HuH-7 (cell line): ENCODE measurements around the gene PNPLA7.
"Not testable (repeated sequence)": the region's sequence is repeated elsewhere in the genome, so short reads cannot be mapped to it uniquely, and the experiment has no call there.

Source experiments
- DNase-seq: peaks from one replicate; pipeline ENCODE4 v3.0.0; 2011; ENCODE audit warnings: low spot score

Gene PNPLA7

GRCh38 chr9:137540536-137540935 is 9.7 kb downstream of the PNPLA7 start:
- no peak for DNase-seq

- no peak for DNase-seq
These were observed 12.1 kb downstream of the PNPLA7 start for GRCh38 chr9:137538058-137538457.

GRCh38 chr9:137536594-137537131 is 13.5 kb downstream of the PNPLA7 start:
- not testable (repeated sequence) for DNase-seq

DNA sequence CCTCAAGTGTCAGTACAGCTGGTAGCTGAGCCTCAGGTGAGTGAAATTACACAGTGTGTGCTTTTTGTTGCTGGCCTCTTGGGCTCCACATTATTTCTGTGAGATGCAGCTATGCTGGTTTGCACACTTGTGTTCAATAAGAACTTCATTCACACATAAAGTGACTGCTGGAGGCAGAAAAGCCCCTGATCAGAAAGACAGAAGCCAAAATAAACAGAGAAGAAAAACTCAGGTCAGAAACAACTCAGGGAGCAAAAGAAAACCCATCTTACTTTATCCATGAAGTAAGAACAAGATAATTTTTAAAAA is 15.1 kb downstream of the PNPLA7 start:
- no peak for DNase-seq

GRCh38 chr9:137534256-137535119 is 15.7 kb downstream of the PNPLA7 start:
- peak; percentile 83 for DNase-seq

DNA sequence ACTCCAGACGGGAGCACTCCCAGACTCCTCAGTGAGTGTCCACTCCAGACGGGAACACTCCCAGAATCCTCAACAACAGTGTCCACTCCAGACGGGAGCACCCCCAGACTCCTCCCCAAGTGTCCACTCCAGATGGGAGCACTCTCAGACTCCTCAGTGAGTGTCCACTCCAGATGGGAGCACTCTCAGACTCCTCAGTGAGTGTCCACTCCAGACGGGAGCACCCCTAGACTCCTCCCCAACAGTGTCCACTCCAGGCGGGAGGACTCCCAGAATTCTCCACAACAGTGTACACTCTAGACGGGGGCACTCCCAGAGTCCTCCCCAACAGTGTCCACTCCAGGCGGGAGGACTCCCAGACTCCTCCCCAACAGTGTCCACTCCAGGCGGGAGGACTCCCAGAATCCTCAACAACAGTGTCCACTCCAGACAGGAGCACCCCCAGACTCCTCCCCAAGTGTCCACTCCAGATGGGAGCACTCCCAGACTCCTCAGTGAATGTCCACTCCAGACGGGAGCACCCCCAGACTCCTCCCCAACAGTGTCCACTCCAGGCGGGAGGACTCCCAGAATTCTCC is 17.2 kb downstream of the PNPLA7 start:
- DNase-seq = not testable (repeated sequence)

DNA sequence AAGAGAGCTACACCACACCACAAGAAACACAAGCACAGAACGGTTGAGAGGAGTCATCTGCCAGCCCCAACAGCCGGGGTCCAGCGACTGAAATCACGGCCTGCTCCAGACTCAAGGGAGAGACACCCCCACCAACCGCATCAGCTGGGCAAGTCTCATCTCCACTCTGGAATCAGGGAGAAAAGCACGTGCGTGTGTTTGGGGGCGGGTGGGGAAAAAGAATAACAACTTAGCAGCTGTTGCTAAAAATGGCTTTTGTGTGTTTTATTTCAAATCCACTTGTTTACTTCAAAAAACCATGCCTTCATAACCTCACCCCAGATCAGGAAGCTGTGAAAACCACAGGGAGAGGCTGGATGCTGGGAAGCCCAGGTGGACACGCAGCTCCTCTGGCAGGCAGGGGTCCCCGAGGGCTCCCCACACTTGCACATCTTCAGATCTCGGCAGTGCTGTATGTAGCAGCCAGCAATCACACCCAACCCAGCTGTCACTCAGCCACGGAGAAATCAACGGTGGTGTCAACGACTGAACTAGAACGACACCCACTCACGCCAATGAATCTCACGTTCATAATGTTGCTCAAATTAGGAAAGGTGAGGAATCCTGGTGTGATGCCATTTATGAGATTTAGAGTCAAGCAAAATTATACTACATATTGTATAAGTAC is 19.0 kb downstream of the PNPLA7 start:
- no peak for DNase-seq

DNA sequence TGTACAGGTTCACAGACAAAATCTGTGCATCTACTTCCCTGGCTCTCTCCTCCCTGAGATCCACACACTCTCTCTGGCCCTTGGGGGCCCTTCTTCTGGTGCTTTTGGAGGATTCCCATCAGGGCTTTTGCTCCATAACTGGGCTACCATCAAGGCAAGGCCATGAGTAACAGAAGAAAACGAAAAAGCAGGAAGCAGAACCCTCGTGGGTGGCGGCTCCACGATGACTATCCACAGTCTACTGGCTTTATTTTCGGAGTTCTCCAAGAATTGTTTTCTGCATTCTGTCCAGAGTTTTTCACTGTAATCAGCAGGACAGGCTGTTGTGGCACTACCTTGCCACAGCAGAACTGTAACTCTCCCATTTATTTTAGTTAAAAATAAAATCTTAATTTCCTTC is 19.9 kb downstream of the PNPLA7 start:
- DNase-seq = no peak

GRCh38 chr9:137524981-137525317 is 25.3 kb downstream of the PNPLA7 start:
- no peak for DNase-seq

- no peak for DNase-seq
These were observed 25.8 kb downstream of the PNPLA7 start for GRCh38 chr9:137524161-137524980.

GRCh38 chr9:137522746-137523455 is 27.3 kb downstream of the PNPLA7 start:
- no peak for DNase-seq

DNA sequence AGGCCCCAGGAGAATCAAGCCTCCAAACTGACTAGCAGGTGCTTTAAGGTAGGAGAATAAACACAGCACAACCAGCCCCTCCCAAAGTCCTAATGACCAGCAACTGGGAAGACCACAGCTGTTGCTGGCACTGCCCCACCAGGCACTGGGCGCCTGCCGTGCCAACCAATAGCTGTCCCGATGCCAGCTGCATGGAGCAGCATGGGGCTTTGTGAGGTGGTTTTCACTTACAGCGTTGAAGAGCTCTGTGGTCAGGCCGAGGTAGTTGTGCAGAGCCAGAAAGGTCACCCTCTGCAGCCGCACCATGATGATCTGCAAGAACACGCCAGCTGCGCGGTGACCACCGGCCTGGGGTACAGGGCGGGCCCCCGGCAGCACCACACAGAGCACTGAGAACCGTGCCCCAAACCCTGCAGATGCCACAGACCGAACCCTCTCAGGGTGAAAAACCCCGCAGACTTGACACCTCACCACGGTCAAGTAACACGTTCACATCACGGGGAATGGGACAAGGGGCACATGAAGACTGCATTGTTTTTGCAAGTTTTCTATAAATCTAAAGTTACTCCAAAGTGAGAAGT is 28.7 kb downstream of the PNPLA7 start:
- DNase-seq = no peak

- DNase-seq = no peak
These were observed 29.4 kb downstream of the PNPLA7 start for GRCh38 chr9:137520614-137521404.

- DNase-seq = no peak
These were observed 30.6 kb downstream of the PNPLA7 start for GRCh38 chr9:137519553-137519952.

GRCh38 chr9:137518661-137519459 is 31.3 kb downstream of the PNPLA7 start:
- not testable (repeated sequence) for DNase-seq

GRCh38 chr9:137516144-137516917 is 33.9 kb downstream of the PNPLA7 start:
- no peak for DNase-seq

GRCh38 chr9:137515338-137515724 is 34.9 kb downstream of the PNPLA7 start:
- DNase-seq = no peak

- no peak for DNase-seq
These were observed 35.4 kb downstream of the PNPLA7 start for GRCh38 chr9:137514691-137515337.
